Heart left ventricle (tissue), 16 donors: ENCODE data around the gene WNT3A. TPM values are rescaled to one million over a fixed set of nuclear protein-coding genes. Genes with fewer than 3 reads are reported as not detected.

ENCODE experiments used
- ATAC-seq, 4 donors: fragments of 200-7000 bp; cut with Tn5 transposase; one replicate each; pipeline ENCODE4 v1.9.1; 2020 to 2022; ENCODE audit warnings: moderate library complexity in 4 of 4, mild to moderate bottlenecking in 3 of 4, moderate number of reproducible peaks in 1 of 4
- DNase-seq, 5 donors: peaks; one replicate each; pipeline ENCODE4 v3.0.0-alpha.2; 2020
- H3K27ac ChIP-seq, 12 donors: fragments of 200-600 bp; sonication (generic) in 4 of 12; one replicate each; pipeline versions ENCODE4 v1.5.0 to v1.8.0; 2016 to 2022; ENCODE audit warnings: mild to moderate bottlenecking in 2 of 12
- H3K27me3 ChIP-seq, 9 donors: fragments of 200-600 bp; sonication (generic) in 2 of 9; one replicate each; pipeline versions ENCODE4 v1.5.1 to v1.8.0; 2016 to 2022; ENCODE audit warnings: mild to moderate bottlenecking in 3 of 9
- H3K36me3 ChIP-seq, 9 donors: fragments of 200-600 bp; sonication (generic) in 2 of 9; one replicate each; pipeline versions ENCODE4 v1.5.0 to v1.8.0; 2018 to 2022; ENCODE audit warnings: mild to moderate bottlenecking in 2 of 9
- H3K4me1 ChIP-seq, 12 donors: fragments of 200-600 bp; sonication (generic) in 4 of 12; one replicate each; pipeline versions ENCODE4 v1.5.0 to v1.8.0; 2016 to 2022; ENCODE audit warnings: mild to moderate bottlenecking in 3 of 12
- H3K4me3 ChIP-seq, 12 donors: fragments of 200-600 bp; sonication (generic) in 4 of 12; one replicate each; pipeline versions ENCODE4 v1.5.0 to v1.8.0; 2017 to 2022; ENCODE audit warnings: mild to moderate bottlenecking in 9 of 12, moderate library complexity in 4 of 12
- H3K9me3 ChIP-seq, 12 donors: fragments of 200-600 bp; sonication (generic) in 4 of 12; one replicate each; pipeline versions ENCODE4 v1.5.0 to v1.8.0; 2016 to 2022; ENCODE audit warnings: mild to moderate bottlenecking in 1 of 12
- POLR2A ChIP-seq, 2 donors: fragments of 450-650 bp; IDR thresholded peaks; one replicate each; pipeline ENCODE4 v1.6.1; 2017; ENCODE audit warnings: antibody characterized with exemption in 2 of 2, mild to moderate bottlenecking in 2 of 2, moderate library complexity in 2 of 2
- WGBS, 4 donors: extraction: QIAGEN DNeasy Blood & Tissue Kit in 2 of 4; methylation state at CpG; one replicate each; pipeline versions ENCODE4 v1.1.5 to v1.1.7; 2013 to 2018; 5-methylcytosine and 5-hydroxymethylcytosine counted together
- intact Hi-C, 10 donors: fragments of 100-400 bp; cut with DNase I; formaldehyde crosslinking; loops; one replicate each; pipeline versions ENCODE4 v1.11.1 to v1.14.2; 2022
- polyA plus RNA-seq, 2 donors: library from polyadenylated mRNA; stranded (reverse); fragments of 200-250 nt; gene quantifications; one replicate each; pipeline ENCODE4 v1.2.3, GENCODE V29; 2013
- total RNA-seq, 9 donors: library from RNA; depleted of rRNA in 2 of 9; stranded (reverse); fragments of >200 nt in 2 of 9; fragmentation: NEBNext Ultra II Directional in 3 of 9; extraction: Animal tissue kit (Norgen Biotek cat#: 25700) in 3 of 9; gene quantifications; one replicate each; pipeline versions ENCODE4 v1.1.0 to v1.2.4, GENCODE V29; 2016 to 2023
- TF ChIP-seq, protein P1 (sequence below), 12 donors: fragments of 200-600 bp; sonication (generic) in 4 of 12; IDR thresholded peaks; one replicate each; pipeline versions ENCODE4 v1.5.0 to v1.8.0; 2018 to 2022; ENCODE audit warnings: antibody characterized with exemption in 12 of 12, mild to moderate bottlenecking in 5 of 12
- donor health status: ischemic (EF 13 %, LVEDD 7.1; RV severe dilation, severe dysfunction).
- donor health status: healthy with polysubstance abuse.
- donor health status: DM: no; HTN: yes; CAD: no.
- donor health status: DM: no; HTN: no; CAD: no.
- donor health status: ischemic (EF 25% LVEDD 6.9; RV normal size, moderate dysfunction).
- donor health status: ischemic (EF 25% LVEDD 5.7; RV mildly dilated, moderate dysfunction).
- donor health status: healthy.
- donor health status: DM: yes; HTN: yes; CAD: no.
- donor health status: ischemic (EF 35%, LVEDD 5.7; RV mildly dilated, moderate dysfunction).
- donor health status: nonischemic (EF 11% LVEDD 7.7; RV severe dilation, severe dysfunction).
- donor health status: DM: yes; HTN: yes; CAD: no.
- donor health status: PGD.
- donor health status: ischemic (EF 29% LVEDD 5.4; RV normal size, mild dysfunction).
- donor health status: nonischemic (EF 23%, LVEDD 6.1; RV moderate dilation, normal function).

Gene WNT3A
- total and polyA plus RNA-seq, 11 donors = not detected

DNA sequence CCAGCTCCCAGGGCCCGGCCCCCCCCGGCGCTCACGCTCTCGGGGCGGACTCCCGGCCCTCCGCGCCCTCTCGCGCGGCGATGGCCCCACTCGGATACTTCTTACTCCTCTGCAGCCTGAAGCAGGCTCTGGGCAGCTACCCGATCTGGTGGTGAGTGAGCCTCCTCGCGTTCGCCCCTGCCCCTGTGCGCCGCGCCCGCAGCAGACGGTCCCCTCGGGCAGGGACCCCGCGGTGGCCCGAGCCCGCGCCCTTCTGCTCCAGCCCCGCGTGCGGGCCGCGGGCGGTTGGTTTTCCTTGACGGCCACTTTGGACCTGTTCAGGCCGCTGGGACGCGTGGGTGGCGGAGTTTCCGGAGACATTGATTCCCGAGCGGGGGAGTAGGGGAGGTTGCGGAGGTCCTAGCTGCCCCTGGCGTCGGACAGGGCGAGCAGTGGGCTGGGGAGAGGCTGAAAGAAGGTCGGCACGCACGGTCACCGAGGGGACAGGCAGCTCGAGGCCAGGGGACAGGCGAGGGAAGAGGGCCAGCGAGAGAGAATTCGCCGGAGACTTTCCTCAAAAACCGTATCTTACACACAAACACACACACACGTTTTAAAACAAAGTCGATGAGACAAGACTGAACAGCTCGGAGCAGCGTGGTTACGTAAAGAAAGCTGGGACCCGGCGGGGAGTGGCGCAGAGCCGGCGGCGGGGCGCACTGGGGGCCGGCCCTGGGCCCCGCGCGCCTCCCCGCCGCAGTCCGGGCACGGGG is 427 bp downstream of the WNT3A start:
- peaks cover 47 to 93% (median 68%) of the 10 kb centered on the region in 9 donors for H3K27me3 ChIP-seq
- no peak for TF ChIP-seq POLR2A (IDR thresholded peaks at IDR 0.05)
- TF ChIP-seq, protein P1, sequence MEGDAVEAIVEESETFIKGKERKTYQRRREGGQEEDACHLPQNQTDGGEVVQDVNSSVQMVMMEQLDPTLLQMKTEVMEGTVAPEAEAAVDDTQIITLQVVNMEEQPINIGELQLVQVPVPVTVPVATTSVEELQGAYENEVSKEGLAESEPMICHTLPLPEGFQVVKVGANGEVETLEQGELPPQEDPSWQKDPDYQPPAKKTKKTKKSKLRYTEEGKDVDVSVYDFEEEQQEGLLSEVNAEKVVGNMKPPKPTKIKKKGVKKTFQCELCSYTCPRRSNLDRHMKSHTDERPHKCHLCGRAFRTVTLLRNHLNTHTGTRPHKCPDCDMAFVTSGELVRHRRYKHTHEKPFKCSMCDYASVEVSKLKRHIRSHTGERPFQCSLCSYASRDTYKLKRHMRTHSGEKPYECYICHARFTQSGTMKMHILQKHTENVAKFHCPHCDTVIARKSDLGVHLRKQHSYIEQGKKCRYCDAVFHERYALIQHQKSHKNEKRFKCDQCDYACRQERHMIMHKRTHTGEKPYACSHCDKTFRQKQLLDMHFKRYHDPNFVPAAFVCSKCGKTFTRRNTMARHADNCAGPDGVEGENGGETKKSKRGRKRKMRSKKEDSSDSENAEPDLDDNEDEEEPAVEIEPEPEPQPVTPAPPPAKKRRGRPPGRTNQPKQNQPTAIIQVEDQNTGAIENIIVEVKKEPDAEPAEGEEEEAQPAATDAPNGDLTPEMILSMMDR (IDR thresholded peaks at IDR 0.05) = no peak
- peaks cover 0 to 16% (median 0%) of the 10 kb centered on the region in 12 donors for H3K4me1 ChIP-seq
- intact Hi-C loops = no loop called here
- DNase-seq = no peak
- H3K4me3 ChIP-seq = peak overlapping the region in 3 of 12 donors; percentile 5 to 34 (median 15)
- no peaks in the 10 kb centered on the region for H3K9me3 ChIP-seq
- WGBS, 4 donors = 1 to 6% (median 2%) methylated on average over 17 to 77 of the region's 77 CpGs
- ATAC-seq = no peak
- no peak overlapping the region for H3K27ac ChIP-seq
- H3K36me3 ChIP-seq = no peaks in the 10 kb centered on the region

DNA sequence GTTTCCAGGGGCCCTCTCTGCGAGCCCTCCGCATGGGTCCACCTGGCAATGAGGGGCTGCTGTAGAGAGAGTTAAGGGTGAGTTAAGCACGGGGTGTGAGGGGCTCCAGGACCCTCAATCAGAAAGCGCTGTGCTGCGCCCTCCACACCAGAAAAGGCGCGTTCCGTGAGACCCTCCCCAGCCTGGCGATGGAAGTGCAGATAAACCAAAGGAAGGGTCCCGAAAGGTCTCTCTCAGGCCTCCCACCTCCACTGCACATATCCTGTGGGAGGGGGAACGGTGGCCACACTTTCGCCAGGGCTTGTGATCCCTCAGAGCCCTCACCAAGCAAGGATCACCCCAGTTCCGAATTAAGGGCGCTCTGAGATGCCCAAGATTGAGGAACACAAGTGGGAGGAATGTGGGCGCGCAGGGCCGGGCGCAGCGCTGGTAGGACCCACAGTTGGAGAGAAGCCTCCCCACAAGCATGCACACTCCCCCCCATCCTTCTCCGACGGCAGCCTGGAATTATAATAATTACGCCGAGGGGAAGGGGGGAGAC is 1.1 kb downstream of the WNT3A start:
- Histone ChIP-seq H3K27ac (no peak overlapping the region), H3K4me3 (no peak overlapping the region), H3K27me3 (peaks cover 47 to 92% (median 62%) of the 10 kb centered on the region in 9 donors), H3K4me1 (peaks cover 0 to 16% (median 0%) of the 10 kb centered on the region in 12 donors), H3K9me3 (no peaks in the 10 kb centered on the region), H3K36me3 (no peaks in the 10 kb centered on the region)
- DNase-seq (no peak), ATAC-seq (no peak)
- TF ChIP-seq POLR2A (IDR thresholded peaks at IDR 0.05) = no peak
- TF ChIP-seq, protein P1 (IDR thresholded peaks at IDR 0.05) = no peak
- 4 to 5% (median 4%) methylated on average over 21 to 23 of the region's 23 CpGs for WGBS, 4 donors
- intact Hi-C loops = no loop called here

DNA sequence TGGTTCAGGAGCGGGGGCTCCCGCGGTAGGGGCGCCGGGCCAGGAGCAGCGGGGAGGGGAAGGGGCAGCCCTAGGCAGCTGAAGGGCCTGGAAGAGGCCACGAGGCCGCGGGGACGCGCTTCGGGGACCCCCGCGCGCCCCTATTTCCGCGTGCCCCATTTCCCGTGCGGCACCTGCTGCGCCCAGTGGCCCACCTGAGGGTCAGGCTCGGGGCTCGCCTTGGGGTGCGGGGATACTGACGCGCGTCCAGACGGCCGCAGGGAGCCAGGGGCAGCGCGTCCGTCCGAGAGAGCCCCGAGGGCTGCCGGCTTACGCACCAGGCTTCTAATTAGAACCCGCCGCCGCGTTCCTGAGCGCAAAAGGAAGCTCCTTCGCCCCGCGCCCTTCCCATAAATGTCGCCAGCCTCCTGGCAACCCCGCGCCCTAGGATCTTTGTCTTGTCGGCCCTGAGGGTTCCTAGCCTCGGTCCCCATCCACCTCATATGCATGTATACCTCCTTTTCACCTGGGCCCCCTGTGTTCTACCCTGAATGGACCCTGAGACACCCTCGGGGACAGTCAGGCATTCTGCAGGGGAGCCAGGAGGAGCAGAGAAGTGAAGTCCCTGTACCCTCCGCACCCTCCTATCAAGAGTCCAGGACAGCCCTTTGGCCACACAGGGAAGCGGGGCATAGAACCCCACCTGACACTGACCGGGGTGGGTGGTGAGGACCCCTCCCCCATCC is 1.8 kb downstream of the WNT3A start:
- DNase-seq (no peak), ATAC-seq (no peak)
- H3K4me1 ChIP-seq = peaks cover 0 to 16% (median 0%) of the 10 kb centered on the region in 12 donors
- H3K36me3 ChIP-seq = no peaks in the 10 kb centered on the region
- 2 to 5% (median 3%) methylated on average over 28 to 52 of the region's 52 CpGs for WGBS, 4 donors
- no peaks in the 10 kb centered on the region for H3K9me3 ChIP-seq
- TF ChIP-seq POLR2A (IDR thresholded peaks at IDR 0.05) = no peak
- TF ChIP-seq, protein P1 (IDR thresholded peaks at IDR 0.05) = no peak
- intact Hi-C loops = no loop called here
- no peak overlapping the region for H3K4me3 ChIP-seq
- no peak overlapping the region for H3K27ac ChIP-seq
- H3K27me3 ChIP-seq = peaks cover 47 to 87% (median 61%) of the 10 kb centered on the region in 9 donors
